Stimulated activated CD4-positive, alpha-beta T cell treated with anti-CD3 and anti-CD28 coated beads, Interleukin-1b, Interleukin-23, amount 100 ng/mL, for 48 hours (primary cell): ENCODE data around the gene PRR36.

ENCODE experiments used
- DNase-seq: peaks from one replicate; pipeline ENCODE4 v3.0.0-alpha.2; 2020

PRR36 gene

DNA sequence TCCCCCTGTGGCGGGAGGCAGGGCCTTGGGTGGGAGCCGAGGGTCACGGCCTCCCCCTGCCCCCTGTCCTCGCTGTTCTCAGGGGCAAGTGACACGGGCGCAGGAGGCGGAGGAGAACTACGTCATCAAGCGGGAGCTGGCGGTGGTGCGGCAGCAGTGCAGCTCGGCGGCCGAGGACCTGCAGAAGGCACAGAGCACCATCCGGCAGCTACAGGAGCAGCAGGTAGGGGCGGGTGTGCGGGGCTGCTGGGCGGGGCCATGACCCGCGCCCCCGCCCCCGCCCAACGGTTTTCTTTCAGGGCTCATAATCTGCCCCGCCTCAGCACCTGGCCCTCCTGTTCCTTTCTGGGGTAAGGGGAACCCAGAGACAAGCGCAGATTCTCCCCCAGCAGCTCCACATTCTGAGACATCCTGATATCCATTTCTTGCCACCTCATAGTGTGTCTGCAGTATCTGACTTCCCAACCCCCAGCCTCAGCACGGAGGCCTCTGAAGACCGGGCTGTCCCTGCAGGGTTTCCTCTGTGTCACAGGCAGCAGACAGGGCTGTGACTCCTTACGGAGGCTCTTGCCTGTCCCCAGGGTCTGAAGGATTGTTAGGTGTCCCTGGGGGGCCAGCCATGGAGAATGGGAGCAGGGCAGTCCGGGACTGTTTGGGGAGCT, 15.9 kb downstream of the PRR36 start:
- DNase-seq: no peak

DNA sequence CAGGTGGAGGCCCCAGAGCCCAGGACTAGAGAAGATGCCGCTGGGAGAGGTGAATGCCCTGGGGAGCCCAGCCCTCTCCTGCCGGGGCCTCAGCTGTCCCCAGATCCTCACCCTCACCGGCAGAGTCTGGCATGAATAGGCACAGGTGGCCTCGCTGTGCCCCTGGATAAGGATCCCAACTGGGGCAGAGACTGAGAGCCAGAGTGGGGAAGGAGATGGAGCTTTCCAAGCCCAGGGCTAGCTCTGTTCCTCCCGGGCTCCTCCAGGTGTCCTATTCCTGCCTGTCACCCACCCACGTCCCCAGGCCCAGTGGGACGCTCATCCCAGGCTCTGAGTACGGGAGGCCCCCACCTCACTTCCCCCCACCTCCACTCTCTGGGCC, 16.5 kb downstream of the PRR36 start:
- DNase-seq: no peak

DNA sequence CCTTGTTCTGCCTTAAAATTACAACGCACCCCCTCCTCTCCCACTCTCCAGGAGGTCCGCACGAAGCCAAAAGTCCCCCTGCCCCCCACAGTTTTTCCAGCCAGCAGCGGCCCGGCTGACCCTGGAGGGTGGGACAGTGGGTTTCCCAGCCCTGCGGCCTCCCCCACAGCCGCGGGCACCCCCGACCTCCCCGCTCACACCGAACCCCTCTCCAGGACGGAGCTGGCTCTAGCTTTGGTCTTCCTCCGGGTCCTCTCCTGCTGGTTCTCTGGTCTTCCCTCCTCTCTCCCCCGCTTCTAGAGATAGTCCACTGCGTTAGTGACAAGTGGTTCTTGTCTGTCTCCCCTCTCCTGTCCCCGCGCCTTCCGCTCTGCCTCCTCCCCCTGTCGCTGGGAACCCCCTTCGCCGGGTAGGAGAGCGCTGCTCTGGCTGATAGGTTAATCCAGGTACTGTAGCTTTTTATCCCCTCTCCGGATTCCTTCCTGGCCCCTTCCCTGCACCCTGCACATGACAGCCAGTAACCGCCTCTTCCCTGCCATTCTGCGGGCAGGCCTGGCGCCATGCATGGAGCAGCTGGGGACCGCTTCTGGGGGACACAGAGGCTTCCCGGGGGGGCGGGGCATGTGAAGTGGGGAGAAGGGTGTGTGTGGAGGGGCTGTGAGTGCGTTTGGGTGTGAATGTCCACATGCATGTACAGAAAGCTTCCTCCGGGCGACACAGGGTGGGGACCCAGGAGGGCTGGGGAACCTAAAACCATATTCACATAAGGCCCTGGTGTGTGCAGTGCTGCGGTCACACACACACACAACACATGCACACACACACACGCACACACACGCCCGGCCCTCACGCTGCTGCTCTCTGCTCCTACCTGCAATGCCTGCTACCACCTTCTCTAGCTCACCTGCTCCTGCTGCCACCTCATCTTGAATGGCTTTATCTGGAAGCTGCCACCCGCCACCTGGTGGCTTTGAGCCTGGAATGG, 17.2 kb downstream of the PRR36 start:
- DNase-seq: no peak

DNA sequence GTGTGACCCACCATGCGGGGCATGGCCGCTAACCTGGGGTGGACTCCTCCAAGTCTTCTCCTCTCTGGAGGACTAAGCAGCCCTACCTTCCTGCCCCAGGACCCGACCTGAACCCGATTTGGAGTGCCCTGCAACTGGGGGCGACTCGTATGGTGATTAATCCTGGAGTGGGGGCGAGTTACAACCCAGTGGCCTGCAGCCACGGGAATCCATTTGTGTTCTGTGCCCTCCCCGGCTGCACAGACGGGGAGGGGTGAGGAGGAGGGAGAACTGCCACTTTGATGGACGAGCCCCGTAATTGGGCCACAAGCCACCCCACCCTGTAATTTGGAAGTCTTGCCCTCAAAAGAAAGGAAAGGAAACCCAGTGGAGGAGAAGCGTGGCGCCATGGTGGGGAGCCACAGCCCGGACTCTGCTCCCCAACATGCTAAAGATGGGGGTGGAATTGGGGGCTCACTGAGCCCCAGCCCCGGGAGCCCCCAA, 18.0 kb downstream of the PRR36 start:
- no peak for DNase-seq

DNA sequence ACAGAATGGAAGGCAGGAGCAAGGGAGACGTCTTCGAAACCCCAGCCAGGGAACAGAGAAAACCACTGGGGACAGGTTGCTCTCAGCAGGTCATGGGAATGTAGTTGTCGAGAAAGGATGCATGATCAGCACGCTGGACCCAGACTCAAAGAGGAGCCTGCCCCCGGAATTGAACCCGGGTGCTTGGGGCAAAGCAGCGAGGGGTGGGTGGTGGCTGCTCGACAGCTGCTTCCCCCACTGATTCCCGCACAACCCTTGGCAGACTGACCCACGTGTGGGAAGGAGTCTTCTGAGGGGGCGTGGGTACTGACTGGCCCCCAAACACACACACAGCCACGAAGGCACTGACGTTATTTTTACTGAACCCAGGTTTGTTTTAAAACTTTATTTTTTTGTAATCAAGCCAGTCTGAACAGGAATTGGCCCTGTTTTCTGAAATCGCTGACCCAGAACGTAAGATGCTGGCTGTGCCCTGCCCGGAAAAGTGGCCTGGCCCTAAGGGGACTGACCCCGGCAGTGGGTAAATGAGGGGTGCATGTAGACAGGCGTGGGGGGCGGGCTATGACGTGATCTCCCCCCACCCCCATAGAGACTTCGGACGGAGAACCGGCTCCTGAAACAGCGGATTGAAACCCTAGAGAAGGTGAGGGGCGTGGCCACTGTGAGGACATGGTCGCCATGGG, 18.6 kb downstream of the PRR36 start:
- no peak for DNase-seq

DNA sequence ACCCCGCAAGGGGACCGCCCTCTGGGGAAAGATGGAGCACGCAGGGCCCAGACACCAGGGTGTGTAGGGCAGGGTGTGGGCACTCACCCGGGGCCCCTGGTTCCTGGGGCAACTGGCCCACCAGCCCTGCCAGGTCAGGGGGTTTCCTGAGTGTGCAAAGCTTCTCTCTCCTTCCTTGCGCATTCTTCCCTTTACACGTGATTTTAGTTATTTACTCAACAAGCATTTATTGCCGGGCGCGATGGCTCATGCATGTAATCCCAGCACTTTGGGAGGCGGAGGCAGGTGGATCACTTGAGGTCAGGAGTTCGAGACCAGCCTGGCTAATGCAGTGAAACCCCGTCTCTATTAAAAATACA, 20.4 kb downstream of the PRR36 start:
- DNase-seq: no peak

DNA sequence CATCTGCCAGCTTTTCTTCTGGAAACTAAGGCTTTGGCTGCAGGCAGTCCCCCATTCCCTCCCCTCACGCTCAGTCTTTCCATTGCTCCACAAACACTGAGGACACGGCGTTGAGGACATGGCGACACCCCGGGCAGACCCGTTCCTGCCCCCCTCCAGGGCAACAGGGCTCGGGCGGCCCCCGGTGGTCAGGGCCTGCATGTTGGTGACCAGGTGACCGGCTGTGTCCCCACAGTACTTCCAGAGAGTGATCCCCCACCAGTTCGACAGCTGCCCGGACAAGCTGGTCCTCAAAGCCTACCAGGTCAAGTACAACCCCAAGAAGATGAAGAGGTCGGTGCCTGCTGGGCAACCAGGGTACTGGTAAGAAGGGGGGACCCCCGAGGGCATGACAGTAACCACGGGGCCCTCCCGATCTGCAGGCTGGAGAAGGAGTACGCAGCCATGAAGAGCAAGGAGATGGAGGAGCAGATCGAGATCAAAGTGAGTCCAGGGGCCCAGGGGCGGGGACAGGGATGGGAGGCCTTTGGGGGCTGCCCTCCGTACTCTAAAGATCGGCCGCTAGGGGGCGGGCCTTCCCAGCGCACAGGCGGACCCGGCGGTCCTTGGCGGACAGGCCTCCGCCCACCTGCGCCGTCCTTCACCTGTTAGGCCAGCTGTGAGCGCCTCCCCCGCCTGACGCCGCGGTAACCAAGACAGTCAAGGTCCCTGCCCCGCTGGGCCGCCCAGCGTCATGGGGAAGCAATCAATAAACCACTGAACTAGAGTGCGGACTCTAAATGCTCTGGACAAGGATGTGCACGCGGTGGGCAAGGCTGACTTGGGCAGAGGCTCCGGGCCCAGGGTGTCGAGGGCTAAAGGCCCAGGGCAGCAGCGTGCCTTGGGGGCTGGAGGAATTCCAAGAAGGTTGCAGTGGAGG, 21.1 kb downstream of the PRR36 start:
- peak; percentile 68 for DNase-seq

DNA sequence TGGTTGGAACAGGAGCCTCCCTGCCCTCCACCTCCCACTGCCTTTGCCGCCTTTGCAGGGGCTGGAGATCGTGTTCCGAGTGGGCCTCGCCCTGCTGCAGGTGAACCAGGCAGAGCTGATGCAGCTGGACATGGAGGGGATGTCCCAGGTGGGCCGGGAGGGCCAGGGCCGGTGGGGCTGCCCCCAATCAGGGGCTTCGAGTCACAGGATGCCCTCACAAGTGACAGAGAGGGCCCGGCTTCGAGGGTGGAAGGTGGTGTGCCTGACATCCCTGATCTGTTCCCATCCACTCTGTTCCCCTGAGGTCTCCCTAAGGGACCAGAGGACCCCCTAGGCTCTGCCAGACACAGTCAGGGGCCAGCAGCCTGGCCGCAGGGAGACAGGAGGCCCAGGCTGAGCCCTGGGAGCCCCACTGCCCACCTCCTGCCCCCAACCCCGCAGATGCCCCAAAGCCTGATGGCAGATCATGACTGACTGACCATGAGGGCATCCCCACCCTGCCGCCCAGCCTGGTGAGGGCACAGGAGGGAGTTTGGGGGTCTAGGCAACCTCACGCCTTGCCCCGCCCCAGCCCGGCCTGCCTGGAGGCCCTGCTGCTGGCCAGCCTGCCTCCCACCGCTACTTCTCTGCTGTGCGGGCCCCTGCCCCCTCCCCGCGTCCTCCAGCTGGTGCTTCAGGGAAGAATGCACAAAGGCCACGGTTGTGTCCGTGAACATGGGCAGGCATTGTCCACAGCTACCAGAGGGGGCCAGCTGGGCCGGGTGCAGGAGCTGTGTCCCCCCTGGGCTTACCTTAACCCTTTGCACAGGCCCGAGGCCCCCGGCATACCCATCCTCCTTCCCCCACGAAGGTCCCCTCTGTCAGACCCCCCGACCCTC, 22.3 kb downstream of the PRR36 start:
- no peak for DNase-seq

DNA sequence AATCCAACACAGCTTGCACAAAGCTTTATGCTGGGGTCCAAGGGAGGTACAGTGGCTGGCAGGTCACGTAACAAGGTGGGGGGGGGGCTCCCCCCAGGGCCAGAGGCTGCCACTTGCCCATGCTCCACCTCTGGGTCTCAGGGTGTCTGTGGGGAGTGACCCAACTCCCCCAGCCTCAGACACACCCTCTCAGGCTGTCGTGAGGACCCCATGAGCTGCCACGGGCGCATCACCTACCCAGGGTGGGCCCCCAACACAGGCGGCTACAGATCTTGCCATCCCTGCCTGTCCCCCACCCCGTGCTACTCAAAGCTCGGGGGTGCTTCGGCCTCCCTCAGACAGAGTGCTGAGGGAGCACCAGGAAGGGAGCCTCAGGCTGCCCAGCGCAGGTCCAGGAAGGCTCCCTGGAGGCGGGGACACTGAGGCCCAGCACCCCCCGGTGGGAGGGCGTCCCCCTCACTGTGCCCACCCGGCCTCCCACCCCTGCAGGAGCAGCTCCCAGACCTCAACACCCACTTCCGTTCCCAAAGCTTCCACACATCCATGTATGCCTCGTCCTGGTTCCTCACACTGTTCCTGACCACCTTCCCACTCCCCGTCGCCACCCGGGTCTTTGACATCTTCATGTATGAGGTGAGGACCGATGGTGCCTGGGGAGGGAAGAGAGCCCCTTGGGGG, 23.1 kb downstream of the PRR36 start:
- DNase-seq: no peak

DNA sequence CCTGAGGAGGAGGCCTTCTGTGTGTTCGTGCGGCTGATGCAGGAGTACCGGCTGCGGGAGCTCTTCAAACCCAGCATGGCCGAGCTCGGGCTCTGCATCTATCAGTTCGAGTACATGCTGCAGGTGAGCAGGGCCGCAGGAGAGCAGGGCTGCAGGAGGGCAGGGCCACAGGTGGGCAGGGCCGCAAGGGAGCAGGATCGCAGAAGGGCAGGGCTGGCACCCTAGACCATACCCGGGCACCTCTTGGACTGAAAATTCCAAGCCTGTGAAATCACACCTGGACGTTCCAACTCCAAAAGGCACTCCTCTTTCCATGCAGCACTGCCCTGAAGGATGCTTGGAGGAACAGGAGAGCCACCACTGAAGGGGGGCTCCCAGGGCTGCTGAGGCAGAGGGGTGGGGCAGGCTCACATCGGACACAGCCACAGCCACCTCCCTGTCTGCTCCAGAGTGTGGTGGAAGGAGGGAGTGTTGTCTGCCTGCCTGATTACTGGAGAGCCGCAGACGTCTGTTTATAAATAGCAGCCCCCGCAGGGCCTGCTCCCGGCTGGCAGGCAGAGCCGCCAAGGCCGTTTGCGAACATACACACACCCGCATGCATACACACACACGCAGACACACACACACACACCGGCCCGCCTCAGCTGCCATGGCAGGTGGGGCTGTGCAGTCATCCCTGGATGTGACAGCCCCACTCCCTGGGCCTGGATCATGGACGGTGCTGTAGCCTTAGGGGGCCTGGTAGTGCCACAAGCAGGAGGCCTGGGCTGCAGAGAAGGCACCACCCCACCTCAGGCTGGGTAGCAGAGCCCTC, 24.0 kb downstream of the PRR36 start:
- no peak for DNase-seq

DNA sequence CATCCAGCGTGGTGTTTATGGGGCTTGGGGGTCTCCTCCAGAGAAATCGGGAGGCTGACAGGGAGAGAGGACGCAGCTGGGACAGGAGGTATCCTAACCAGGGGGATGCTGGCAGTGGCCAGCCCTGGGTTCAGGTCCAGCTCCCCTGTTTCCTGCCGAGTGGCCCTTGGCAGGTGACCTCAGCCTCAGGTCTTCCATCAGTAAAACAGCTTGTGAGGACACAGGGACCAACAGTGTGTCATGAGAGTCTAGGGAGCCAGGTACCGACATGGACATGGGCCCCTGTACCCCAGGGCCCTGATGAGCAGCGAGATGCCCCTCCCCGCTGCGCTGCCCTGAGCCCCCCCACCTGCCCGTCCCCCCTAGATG, 24.6 kb downstream of the PRR36 start:
- DNase-seq: no peak

DNA sequence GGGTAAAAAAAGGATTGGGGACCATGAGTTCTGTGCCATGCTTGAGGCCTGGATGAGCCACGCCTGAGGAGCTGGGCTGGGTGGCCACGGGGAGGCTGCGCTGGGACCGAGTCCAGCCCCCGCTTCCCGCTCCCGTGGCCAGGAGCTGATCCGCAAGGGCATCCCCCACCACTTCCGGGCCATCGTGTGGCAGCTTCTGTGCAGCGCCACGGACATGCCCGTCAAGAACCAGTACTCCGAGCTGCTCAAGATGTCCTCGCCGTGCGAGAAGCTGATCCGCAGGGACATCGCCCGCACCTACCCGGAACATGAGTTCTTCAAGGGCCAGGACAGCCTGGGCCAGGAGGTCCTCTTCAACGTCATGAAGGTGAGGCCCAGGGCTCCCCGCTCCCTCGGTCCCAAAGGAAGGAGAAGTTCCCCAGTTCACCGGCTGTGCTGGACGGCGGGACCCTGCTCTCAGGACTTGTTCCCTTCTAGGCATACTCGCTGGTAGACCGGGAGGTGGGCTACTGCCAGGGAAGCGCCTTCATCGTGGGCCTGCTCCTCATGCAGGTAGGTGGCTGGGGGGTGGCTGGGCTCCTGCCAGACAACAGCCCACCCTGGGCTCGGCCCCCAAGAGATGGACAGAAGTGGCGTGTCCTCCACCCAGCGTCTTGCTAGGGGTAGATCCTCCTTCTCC, 25.3 kb downstream of the PRR36 start:
- DNase-seq: no peak

DNA sequence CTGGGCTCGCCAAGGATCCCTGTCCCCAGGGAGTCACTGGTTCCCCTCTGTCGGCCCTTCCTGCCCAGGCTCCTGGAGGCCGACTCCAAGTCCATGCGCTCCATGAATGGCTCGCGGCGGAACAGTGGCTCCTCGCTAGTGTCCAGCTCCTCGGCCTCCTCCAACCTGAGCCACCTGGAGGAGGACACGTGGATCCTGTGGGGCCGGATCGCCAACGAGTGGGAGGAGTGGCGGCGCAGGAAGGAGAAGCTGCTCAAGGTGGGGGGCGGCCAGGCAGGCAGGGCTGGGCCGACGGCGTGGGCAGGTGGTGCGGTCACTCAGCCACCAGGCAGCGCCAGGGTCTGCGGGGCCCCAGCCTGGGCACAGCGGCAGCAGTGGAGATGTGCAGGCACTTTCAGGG, 26.5 kb downstream of the PRR36 start:
- no peak for DNase-seq

DNA sequence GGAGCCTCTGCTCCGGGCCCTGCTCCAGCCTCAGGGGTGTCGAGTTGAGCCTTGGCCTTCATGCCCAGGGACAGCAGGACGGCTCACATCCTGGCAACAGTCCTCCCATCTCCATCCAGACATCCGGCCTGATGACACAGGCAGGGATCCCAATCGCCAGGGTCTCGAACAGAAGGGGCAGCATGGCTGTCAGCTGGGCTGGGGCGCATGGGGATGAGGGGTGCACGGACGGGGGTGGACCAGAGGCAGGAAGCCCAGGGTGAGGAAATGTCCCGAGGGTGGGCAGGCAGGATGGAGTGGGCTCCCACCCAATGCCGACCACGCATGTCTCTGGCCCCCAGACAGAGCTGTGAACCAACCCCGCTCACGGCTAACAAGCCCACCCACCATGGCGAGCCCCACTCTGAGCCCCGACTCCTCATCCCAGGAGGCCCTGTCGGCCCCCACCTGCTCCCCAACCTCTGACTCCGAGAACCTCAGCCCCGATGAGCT, 28.0 kb downstream of the PRR36 start:
- no peak for DNase-seq

DNA sequence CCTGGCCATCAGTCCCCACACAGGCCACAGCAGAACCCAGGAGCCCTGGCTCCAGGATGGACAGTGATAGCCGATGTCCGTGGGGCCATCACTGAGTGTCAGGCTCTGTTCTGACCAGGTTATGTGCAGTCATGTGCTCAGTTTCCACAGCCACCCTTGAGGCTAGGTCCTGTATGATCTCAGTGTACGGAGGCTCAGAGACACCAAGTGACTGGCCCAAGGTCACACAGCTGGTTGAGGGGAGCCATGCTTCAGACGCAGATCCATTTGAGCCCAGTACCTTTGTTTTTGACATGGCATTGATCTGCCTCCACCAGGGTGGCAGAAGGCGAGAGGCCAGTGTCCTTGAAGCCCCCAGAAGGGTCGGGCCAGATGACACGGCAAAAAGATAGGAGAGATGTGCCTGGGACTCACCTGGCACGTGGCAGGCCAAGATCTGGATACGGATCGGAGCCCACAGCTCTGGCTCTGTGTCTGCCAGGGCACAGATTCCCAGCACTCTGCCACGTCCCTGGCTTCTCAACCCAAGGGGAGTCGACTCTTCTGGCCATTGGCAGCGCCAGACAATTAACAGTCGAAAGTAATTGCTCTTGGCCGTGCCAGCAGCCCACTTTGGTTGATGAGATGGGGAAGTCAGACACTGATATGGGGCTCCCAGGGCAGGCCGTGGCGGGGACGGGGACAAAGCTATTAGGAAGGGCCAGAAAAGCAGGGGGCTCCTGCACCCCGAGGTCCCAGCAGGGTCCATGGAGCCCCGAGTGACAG, 28.6 kb downstream of the PRR36 start:
- DNase-seq: no peak

DNA sequence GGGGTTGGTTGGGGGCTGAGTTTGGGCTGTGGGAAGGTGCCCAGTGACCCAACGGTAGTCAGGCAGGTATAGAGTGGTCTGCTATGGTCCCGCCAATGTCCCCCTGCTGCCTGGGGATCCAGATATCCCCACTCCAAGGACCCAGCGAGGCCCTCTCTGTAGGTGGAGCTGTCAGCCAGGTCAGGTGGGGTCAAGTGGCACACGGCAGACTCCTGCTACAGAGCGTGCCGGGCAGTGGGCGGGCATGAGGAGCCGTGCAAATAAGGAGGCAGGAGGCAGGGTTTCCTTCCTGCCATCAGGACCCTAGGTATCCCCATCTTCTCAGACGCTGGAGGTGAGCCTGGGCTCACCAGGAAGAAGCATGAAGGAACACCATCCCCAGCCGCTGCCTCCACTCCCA, 29.2 kb downstream of the PRR36 start:
- no peak for DNase-seq

DNA sequence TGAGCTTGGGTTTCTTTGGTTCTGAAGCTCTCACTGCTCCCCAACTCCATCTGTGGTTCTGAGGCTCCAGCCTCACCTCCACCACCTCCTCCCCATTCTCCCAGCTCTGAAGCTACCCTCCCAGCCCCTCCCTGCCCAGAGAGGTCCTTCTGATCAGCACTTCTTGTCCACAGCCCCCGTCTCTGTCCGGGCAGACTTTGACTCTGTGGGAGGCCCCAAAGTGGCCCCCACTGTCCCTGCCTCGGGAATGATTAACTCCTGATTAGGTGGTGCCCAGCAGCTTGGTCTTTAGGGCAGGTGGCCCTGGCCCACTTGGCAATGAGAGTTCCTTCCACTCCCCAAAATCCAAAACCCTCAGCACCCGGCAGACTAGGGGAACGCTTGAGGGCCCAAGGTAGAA, 29.8 kb downstream of the PRR36 start:
- no peak for DNase-seq

DNA sequence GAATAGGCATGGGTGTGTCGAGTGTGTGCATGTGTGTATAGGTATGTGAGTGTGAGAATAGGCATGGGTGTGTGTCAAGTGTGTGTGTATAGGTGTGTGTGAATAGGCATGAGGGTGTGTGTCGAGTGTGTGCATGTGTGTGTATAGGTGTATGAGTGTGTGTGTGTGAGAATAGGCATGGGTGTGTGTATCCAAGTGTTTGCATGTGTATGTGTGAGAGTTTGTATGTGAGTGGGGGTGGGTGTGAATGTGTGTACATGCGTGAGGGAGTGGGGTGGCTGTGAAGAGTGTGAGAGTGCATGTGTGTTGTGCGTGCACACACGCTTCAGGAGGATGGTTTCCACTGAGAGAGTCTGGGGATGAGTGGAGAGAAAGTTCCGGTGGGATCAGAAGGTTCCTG, 30.7 kb downstream of the PRR36 start:
- DNase-seq: no peak
